Prostate gland (tissue), 2 donors: ENCODE measurements around the gene ITGB5. TPM values are rescaled to one million over a fixed set of nuclear protein-coding genes. Genes with fewer than 3 reads are reported as not detected.

ENCODE experiments used
- DNase-seq: peaks from one replicate; pipeline ENCODE4 v3.0.0-alpha.2; 2019; ENCODE audit warnings: low spot score
- H3K27ac ChIP-seq, 2 donors: fragments of 200-600 bp; sonication (generic); 2 replicates each; pipeline ENCODE4 v1.5.1; 2017 to 2019
- H3K27me3 ChIP-seq: fragments of 200-600 bp; sonication (generic); replicated peaks from 2 replicates; pipeline ENCODE4 v1.5.1; 2019; ENCODE audit not compliant: insufficient read depth
- H3K36me3 ChIP-seq, 2 donors: fragments of 200-600 bp; sonication (generic); 1 replicate in 1 of 2; 2 replicates in 1 of 2; pipeline versions ENCODE4 v1.5.1 to v1.8.1; 2017 to 2019
- H3K4me1 ChIP-seq: fragments of 200-600 bp; sonication (generic); replicated peaks from 2 replicates; pipeline ENCODE4 v1.5.1; 2019
- H3K4me3 ChIP-seq, 2 donors: fragments of 200-600 bp; sonication (generic); 2 replicates each; pipeline ENCODE4 v1.5.1; 2017 to 2019
- H3K9me3 ChIP-seq: fragments of 200-600 bp; sonication (generic); 2 replicates; pipeline ENCODE4 v1.5.1; 2017
- CTCF ChIP-seq, 4 experiments: fragments of 200-600 bp in 2 of 4; fragments of 450-650 bp in 2 of 4; sonication (generic) in 2 of 4; IDR thresholded peaks; 1 replicate in 3 of 4; 2 replicates in 1 of 4; pipeline ENCODE4 v1.5.1; 2016 to 2019; ENCODE audit warnings: antibody characterized with exemption in 4 of 4, mild to moderate bottlenecking in 2 of 4, moderate library complexity in 2 of 4
- POLR2A ChIP-seq: fragments of 450-650 bp; IDR thresholded peaks from one replicate; pipeline ENCODE4 v1.6.1; 2016; ENCODE audit warnings: antibody characterized with exemption, mild to moderate bottlenecking
- POLR2AphosphoS5 ChIP-seq: sonication (generic); formaldehyde crosslinking; IDR thresholded peaks from one replicate; pipeline ENCODE4 v1.6.1; 2017; ENCODE audit warnings: antibody characterized with exemption
- WGBS: methylation state at CpG from one replicate; pipeline ENCODE4 v1.1.5; 2018; 5-methylcytosine and 5-hydroxymethylcytosine counted together
- intact Hi-C: fragments of 100-400 bp; cut with DNase I; formaldehyde crosslinking; loops from one replicate; pipeline ENCODE4 v1.14.2; 2022
- total RNA-seq, 2 donors: library from RNA; depleted of rRNA; stranded (reverse); fragments of >200 nt; gene quantifications; one replicate each; pipeline ENCODE4 v1.1.0, GENCODE V29; 2016

ITGB5 gene
- total RNA-seq, 2 donors from 2014 or later, result 123 to 154 TPM

- H3K4me1 ChIP-seq, result no peaks in the 10 kb centered on the region
- H3K27ac ChIP-seq, result no peak overlapping the region
- H3K4me3 ChIP-seq, result no peak overlapping the region
- no peaks in the 10 kb centered on the region for H3K36me3 ChIP-seq
- 91% methylated on average over 12 of the region's 12 CpGs for WGBS
- TF ChIP-seq CTCF (IDR thresholded peaks at IDR 0.05) (no peak), POLR2A (no peak), POLR2AphosphoS5 (no peak)
- intact Hi-C loops, result no loop called here
- no peaks in the 10 kb centered on the region for H3K27me3 ChIP-seq
- no peaks in the 10 kb centered on the region for H3K9me3 ChIP-seq
- DNase-seq, result no peak
These were observed 35.3 kb downstream of the ITGB5 start for GRCh38 chr3:124851905-124852304.

GRCh38 chr3:124851136-124851535, 36.0 kb downstream of the ITGB5 start:
- Histone ChIP-seq H3K9me3 (no peaks in the 10 kb centered on the region), H3K36me3 (no peaks in the 10 kb centered on the region), H3K4me1 (no peaks in the 10 kb centered on the region), H3K27me3 (no peaks in the 10 kb centered on the region), H3K27ac (no peak overlapping the region), H3K4me3 (no peak overlapping the region)
- 58% methylated on average over 3 of the region's 3 CpGs for WGBS
- no peak for DNase-seq
- intact Hi-C loops, result no loop called here
- TF ChIP-seq CTCF (IDR thresholded peaks at IDR 0.05) (no peak), POLR2AphosphoS5 (no peak), POLR2A (no peak)

GRCh38 chr3:124850633-124851032, 36.5 kb downstream of the ITGB5 start:
- Histone ChIP-seq H3K4me1 (no peaks in the 10 kb centered on the region), H3K4me3 (no peak overlapping the region), H3K27me3 (no peaks in the 10 kb centered on the region), H3K9me3 (no peaks in the 10 kb centered on the region), H3K36me3 (no peaks in the 10 kb centered on the region), H3K27ac (no peak overlapping the region)
- intact Hi-C loops, result no loop called here
- DNase-seq, result no peak
- no peak for TF ChIP-seq POLR2AphosphoS5
- no peak for TF ChIP-seq POLR2A
- 70% methylated on average over 2 of the region's 2 CpGs for WGBS

GRCh38 chr3:124850212-124850611, 37.0 kb downstream of the ITGB5 start:
- Histone ChIP-seq H3K9me3 (no peaks in the 10 kb centered on the region), H3K27ac (no peak overlapping the region), H3K36me3 (no peaks in the 10 kb centered on the region), H3K4me3 (no peak overlapping the region), H3K4me1 (no peaks in the 10 kb centered on the region), H3K27me3 (no peaks in the 10 kb centered on the region)
- intact Hi-C loops, result no loop called here
- WGBS, result 61% methylated on average over 6 of the region's 6 CpGs
- DNase-seq, result no peak
- TF ChIP-seq CTCF (IDR thresholded peaks at IDR 0.05), result no peak
- TF ChIP-seq POLR2AphosphoS5, result no peak
- no peak for TF ChIP-seq POLR2A

- WGBS, result 96% methylated on average over 9 of the region's 9 CpGs
- Histone ChIP-seq H3K4me3 (no peak overlapping the region), H3K36me3 (no peaks in the 10 kb centered on the region), H3K9me3 (no peaks in the 10 kb centered on the region), H3K27me3 (no peaks in the 10 kb centered on the region), H3K4me1 (no peaks in the 10 kb centered on the region), H3K27ac (no peak overlapping the region)
- intact Hi-C loops, result no loop called here
- no peak for DNase-seq
- TF ChIP-seq POLR2AphosphoS5 (no peak), POLR2A (no peak), CTCF (IDR thresholded peaks at IDR 0.05) (no peak)
These were observed 38.9 kb downstream of the ITGB5 start for GRCh38 chr3:124848300-124848699.
